K562 (cell line): ENCODE measurements around the gene SKAP1. TPM values are rescaled to one million over a fixed set of nuclear protein-coding genes. Genes with fewer than 3 reads are reported as not detected.

Experiments
- ATAC-seq: fragments of 200-7000 bp; cut with Tn5 transposase; 3 replicates; pipeline ENCODE4 v1.9.1; 2020; ENCODE audit warnings: moderate library complexity
- BruUV-seq: library from RNA; stranded (reverse); fragments of 400-500 nt; replicated peaks from 2 replicates; lab custom pipeline; 2021; lab: Mats Ljungman, UMichigan
- CTCF ChIA-PET: fragments of 300-600 bp; formaldehyde crosslinking; extraction: SDS; loops from one replicate; lab custom pipeline; 2021; ENCODE audit warnings: low intra/inter-chr PET ratio; lab: Yijun Ruan, JAX
- POLR2A ChIA-PET: fragments of 300-600, 350-650 bp; sonication (Branson Sonifier 250); formaldehyde crosslinking; extraction: SDS; loops from one replicate; lab custom pipeline; 2021; ENCODE audit warnings: antibody characterized with exemption, inconsistent platforms; lab: Yijun Ruan, JAX
- DNase-seq, 4 experiments: peaks; one replicate each; pipeline versions ENCODE4 v3.0.0 to v3.0.0-alpha.2; 2011 to 2018; ENCODE audit warnings: low spot score in 3 of 4, mixed read lengths in 3 of 4; ENCODE audit errors: extremely low read depth in 1 of 4
- FAIRE-seq: peaks from 2 replicates; lab custom pipeline; 2011; peaks lifted over from hg19 to GRCh38; lab: Jason Lieb, UNC
- H2AFZ ChIP-seq: 2 replicates; pipeline ENCODE4 v1.6.0; 2011; ENCODE audit warnings: low read depth, low read length, control low read depth, inconsistent platforms
- H3K27ac ChIP-seq: fragments of 200-600 bp; 3 replicates; pipeline ENCODE4 v1.8.0; 2011; ENCODE audit warnings: low read depth, mild to moderate bottlenecking, control low read depth, inconsistent platforms, low read length, moderate library complexity, mixed read lengths; ENCODE audit errors: extremely low read depth
- H3K27me3 ChIP-seq, 2 experiments: fragments of 300-600 bp in 1 of 2; 2 replicates in 1 of 2; 3 replicates in 1 of 2; pipeline versions ENCODE4 v1.6.0 to v1.8.0; 2011; ENCODE audit warnings: inconsistent platforms in 2 of 2, low read length in 2 of 2, mild to moderate bottlenecking in 1 of 2, mixed read lengths in 1 of 2, moderate library complexity in 1 of 2; ENCODE audit not compliant: control insufficient read depth in 2 of 2, insufficient read depth in 2 of 2
- H3K36me3 ChIP-seq: fragments of 300-600 bp; 3 replicates; pipeline ENCODE4 v1.8.0; 2011; ENCODE audit warnings: mild to moderate bottlenecking, low read length, inconsistent platforms; ENCODE audit not compliant: control insufficient read depth, insufficient read depth
- H3K4me1 ChIP-seq, 2 experiments: fragments of 200-600 bp in 1 of 2; replicated peaks in 1 of 2; 2 replicates in 1 of 2; 3 replicates in 1 of 2; pipeline versions ENCODE4 v1.5.1 to v1.8.0; 2011; ENCODE audit warnings: inconsistent platforms in 2 of 2, low read length in 2 of 2, mild to moderate bottlenecking in 1 of 2, mixed read lengths in 1 of 2, moderate library complexity in 1 of 2; ENCODE audit not compliant: control insufficient read depth in 2 of 2, insufficient read depth in 2 of 2
- H3K4me2 ChIP-seq: 2 replicates; pipeline ENCODE4 v1.6.1; 2011; ENCODE audit warnings: low read length, control low read depth, inconsistent platforms, mixed read lengths; ENCODE audit not compliant: insufficient read depth
- H3K4me3 ChIP-seq: fragments of 200-600 bp; sonication (generic), shearing (Covaris generic); 2 replicates; pipeline ENCODE4 v1.5.1; 2016; ENCODE audit warnings: control low read depth, inconsistent platforms
- H3K79me2 ChIP-seq: fragments of 200-600 bp; 3 replicates; pipeline ENCODE4 v1.8.0; 2011; ENCODE audit warnings: low read length, inconsistent platforms; ENCODE audit not compliant: control insufficient read depth, insufficient read depth
- H3K9ac ChIP-seq, 2 experiments: 2 replicates each; pipeline versions ENCODE4 v1.6.0 to v1.6.1; 2011; ENCODE audit warnings: low read depth in 2 of 2, low read length in 2 of 2, control low read depth in 1 of 2, inconsistent platforms in 1 of 2, mild to moderate bottlenecking in 1 of 2, mixed read lengths in 1 of 2; ENCODE audit not compliant: insufficient read depth in 1 of 2
- H3K9me1 ChIP-seq: one replicate; pipeline ENCODE4 v1.6.0; 2011; ENCODE audit warnings: inconsistent platforms, mild to moderate bottlenecking, low read length, moderate library complexity; ENCODE audit not compliant: control insufficient read depth, insufficient read depth
- H3K9me3 ChIP-seq: replicated peaks from 2 replicates; pipeline ENCODE4 v1.5.1; 2011; ENCODE audit warnings: low read depth, low read length, inconsistent platforms; ENCODE audit not compliant: control insufficient read depth, insufficient read depth
- H4K20me1 ChIP-seq: replicated peaks from 2 replicates; pipeline ENCODE4 v1.6.1; 2011; ENCODE audit warnings: low read length, inconsistent platforms, mixed read lengths; ENCODE audit not compliant: control insufficient read depth, insufficient read depth
- BACH1 ChIP-seq: fragments of 200-800 bp; sonication (Bioruptor generic); IDR thresholded peaks from 2 replicates; pipeline ENCODE4 v1.6.1; 2016; ENCODE audit warnings: missing genetic modification characterization, missing compliant biosample characterization
- BDP1 ChIP-seq: IDR thresholded peaks from 3 replicates; pipeline ENCODE4 v1.6.1; 2011; ENCODE audit not compliant: insufficient read length, insufficient read depth
- C11orf30 ChIP-seq: fragments of 450-650 bp; IDR thresholded peaks from 2 replicates; pipeline ENCODE4 v1.6.1; 2016; ENCODE audit warnings: low read depth, mild to moderate bottlenecking
- EP300 ChIP-seq: IDR thresholded peaks from 2 replicates; pipeline ENCODE4 v1.6.1; 2012; ENCODE audit warnings: low read length, improper control_type of control experiment
- ETS2 ChIP-seq: IDR thresholded peaks from 2 replicates; pipeline ENCODE4 v1.6.1; 2016; ENCODE audit warnings: borderline replicate concordance, missing genetic modification characterization, mild to moderate bottlenecking, moderate library complexity, missing compliant biosample characterization; ENCODE audit not compliant: poor library complexity, severe bottlenecking
- MEIS2 ChIP-seq: fragments of 450-650 bp; IDR thresholded peaks from 2 replicates; pipeline ENCODE4 v1.6.1; 2014; ENCODE audit warnings: mild to moderate bottlenecking; ENCODE audit not compliant: partially characterized antibody
- NCOR1 ChIP-seq: fragments of 450-650 bp; IDR thresholded peaks from 2 replicates; pipeline ENCODE4 v1.6.1; 2016; ENCODE audit warnings: mild to moderate bottlenecking, moderate library complexity
- NFE2 ChIP-seq: IDR thresholded peaks from 2 replicates; pipeline ENCODE4 v1.6.1; 2014; ENCODE audit warnings: antibody characterized with exemption, low read depth
- SMARCE1 ChIP-seq: fragments of 450-650 bp; IDR thresholded peaks from 2 replicates; pipeline ENCODE4 v1.7.1; 2016; ENCODE audit warnings: mild to moderate bottlenecking
- SMC3 ChIP-seq: conservative IDR thresholded peaks from 2 replicates; pipeline ENCODE4 v1.6.1; 2011; ENCODE audit warnings: low read depth, low read length, improper control_type of control experiment; ENCODE audit not compliant: insufficient read depth
- ZNF740 ChIP-seq, 3 experiments: fragments of 200-800 bp in 1 of 3; sonication (Bioruptor generic) in 1 of 3; sonication (generic) in 1 of 3; formaldehyde crosslinking in 1 of 3; IDR thresholded peaks; 2 replicates each; pipeline versions ENCODE4 v1.6.1 to v1.8.0; 2016 to 2022; ENCODE audit warnings: mild to moderate bottlenecking in 2 of 3, missing compliant biosample characterization in 2 of 3, missing genetic modification characterization in 2 of 3, missing genetic modification reagents in 1 of 3
- WGBS: fragments of 100-300 bp; shearing (Covaris generic); methylation state at CpG from one replicate; pipeline ENCODE4 v1.1.6; 2016; ENCODE audit warnings: low coverage, mixed read lengths; ENCODE audit not compliant: insufficient coverage; ENCODE audit errors: missing lambda C conversion rate; 5-methylcytosine and 5-hydroxymethylcytosine counted together
- in situ Hi-C: fragments of 300-500 bp; cut with MboI; formaldehyde crosslinking; loops from 4 replicates; pipeline ENCODE4 v1.15.0; 2018; ENCODE audit warnings: inconsistent platforms, mixed read lengths
- intact Hi-C: fragments of 100-400 bp; cut with micrococcal nuclease; formaldehyde crosslinking; loops from 2 replicates; pipeline ENCODE4 v1.14.2; 2022
- polyA plus RNA-seq, 8 experiments: library from polyadenylated mRNA; depleted of rRNA in 4 of 8; stranded (reverse) in 5 of 8; unstranded in 3 of 8; fragments of >200 nt; fragmentation: Nextera tagmentation in 2 of 8; fragmentation: Illumina TruSeq in 1 of 8; extraction: Ambion mirVana in 2 of 8; extraction: Trizol in 1 of 8; gene quantifications; 2 replicates each; pipeline versions ENCODE4 v1.2.1 to v1.2.3, GENCODE V29; 2011 to 2014; ENCODE audit warnings: inconsistent platforms in 1 of 8, missing spikeins in 1 of 8
- total RNA-seq, 7 experiments: library from RNA; depleted of rRNA in 6 of 7; stranded (reverse); fragments of >200 nt in 6 of 7; fragmentation: Illumina TruSeq in 2 of 7; extraction: Trizol in 2 of 7; gene quantifications; 2 replicates each; pipeline versions ENCODE4 v1.2.1 to v1.2.3, GENCODE V29; 2011 to 2021; ENCODE audit warnings: low replicate concordance in 1 of 7
- TF ChIP-seq, protein P1 (sequence below), 2 experiments: fragments of 450-650 bp; conservative IDR thresholded peaks; 2 replicates each; pipeline ENCODE4 v1.6.1; 2017; ENCODE audit warnings: mild to moderate bottlenecking in 2 of 2, moderate library complexity in 2 of 2
- TF ChIP-seq, protein P2 (sequence below), 2 experiments: fragments of 450-650 bp in 1 of 2; IDR thresholded peaks; 2 replicates each; pipeline ENCODE4 v1.6.1; 2011 to 2017; ENCODE audit warnings: low read depth in 2 of 2, antibody characterized with exemption in 1 of 2, borderline replicate concordance in 1 of 2, low read length in 1 of 2, mild to moderate bottlenecking in 1 of 2, mixed read lengths in 1 of 2; ENCODE audit not compliant: control insufficient read depth in 1 of 2
- TF ChIP-seq, protein P3 (sequence below): fragments of 450-650 bp; conservative IDR thresholded peaks from 2 replicates; pipeline ENCODE4 v1.6.1; 2016; ENCODE audit warnings: missing genetic modification characterization, low read depth, mild to moderate bottlenecking, missing compliant biosample characterization, moderate library complexity

The SKAP1 gene
- total and polyA plus RNA-seq, 9 of the 15 experiments (the other 6 are each of a cell fraction or from before 2014, with no cell fraction given): 0.06 to 0.80 (median 0.10) TPM; not detected in 4

- peak; percentile 63 for FAIRE-seq
- TF ChIP-seq BDP1: no peak
- peak; percentile 4; the same call in 1 of the 2 replicates for TF ChIP-seq EP300
- no peak for TF ChIP-seq ZNF740 (CRISPR knock-in tag; IDR thresholded peaks at IDR 0.05)
- TF ChIP-seq ZNF740 (tag; IDR thresholded peaks at IDR 0.05): no peak
- peak; percentile 90 for TF ChIP-seq MEIS2
- 0 out of 2 replicates have a peak, but pooled peaks have one; percentile 16 for TF ChIP-seq NCOR1
- TF ChIP-seq SMC3: no peak
- TF ChIP-seq NFE2: peak; percentile 96
- TF ChIP-seq BACH1 (tag): peak; percentile 89
- TF ChIP-seq ETS2: no peak
- TF ChIP-seq, protein P1, sequence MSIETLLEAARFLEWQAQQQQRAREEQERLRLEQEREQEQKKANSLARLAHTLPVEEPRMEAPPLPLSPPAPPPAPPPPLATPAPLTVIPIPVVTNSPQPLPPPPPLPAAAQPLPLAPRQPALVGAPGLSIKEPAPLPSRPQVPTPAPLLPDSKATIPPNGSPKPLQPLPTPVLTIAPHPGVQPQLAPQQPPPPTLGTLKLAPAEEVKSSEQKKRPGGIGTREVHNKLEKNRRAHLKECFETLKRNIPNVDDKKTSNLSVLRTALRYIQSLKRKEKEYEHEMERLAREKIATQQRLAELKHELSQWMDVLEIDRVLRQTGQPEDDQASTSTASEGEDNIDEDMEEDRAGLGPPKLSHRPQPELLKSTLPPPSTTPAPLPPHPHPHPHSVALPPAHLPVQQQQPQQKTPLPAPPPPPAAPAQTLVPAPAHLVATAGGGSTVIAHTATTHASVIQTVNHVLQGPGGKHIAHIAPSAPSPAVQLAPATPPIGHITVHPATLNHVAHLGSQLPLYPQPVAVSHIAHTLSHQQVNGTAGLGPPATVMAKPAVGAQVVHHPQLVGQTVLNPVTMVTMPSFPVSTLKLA (conservative IDR thresholded peaks at IDR 0.05): 0 out of 4 replicates have a peak, but pooled peaks of 1 of the 2 experiments have one; percentile 14
- peak; percentile 62; the same call in 1 of the 2 replicates for TF ChIP-seq SMARCE1
- TF ChIP-seq, protein P2, sequence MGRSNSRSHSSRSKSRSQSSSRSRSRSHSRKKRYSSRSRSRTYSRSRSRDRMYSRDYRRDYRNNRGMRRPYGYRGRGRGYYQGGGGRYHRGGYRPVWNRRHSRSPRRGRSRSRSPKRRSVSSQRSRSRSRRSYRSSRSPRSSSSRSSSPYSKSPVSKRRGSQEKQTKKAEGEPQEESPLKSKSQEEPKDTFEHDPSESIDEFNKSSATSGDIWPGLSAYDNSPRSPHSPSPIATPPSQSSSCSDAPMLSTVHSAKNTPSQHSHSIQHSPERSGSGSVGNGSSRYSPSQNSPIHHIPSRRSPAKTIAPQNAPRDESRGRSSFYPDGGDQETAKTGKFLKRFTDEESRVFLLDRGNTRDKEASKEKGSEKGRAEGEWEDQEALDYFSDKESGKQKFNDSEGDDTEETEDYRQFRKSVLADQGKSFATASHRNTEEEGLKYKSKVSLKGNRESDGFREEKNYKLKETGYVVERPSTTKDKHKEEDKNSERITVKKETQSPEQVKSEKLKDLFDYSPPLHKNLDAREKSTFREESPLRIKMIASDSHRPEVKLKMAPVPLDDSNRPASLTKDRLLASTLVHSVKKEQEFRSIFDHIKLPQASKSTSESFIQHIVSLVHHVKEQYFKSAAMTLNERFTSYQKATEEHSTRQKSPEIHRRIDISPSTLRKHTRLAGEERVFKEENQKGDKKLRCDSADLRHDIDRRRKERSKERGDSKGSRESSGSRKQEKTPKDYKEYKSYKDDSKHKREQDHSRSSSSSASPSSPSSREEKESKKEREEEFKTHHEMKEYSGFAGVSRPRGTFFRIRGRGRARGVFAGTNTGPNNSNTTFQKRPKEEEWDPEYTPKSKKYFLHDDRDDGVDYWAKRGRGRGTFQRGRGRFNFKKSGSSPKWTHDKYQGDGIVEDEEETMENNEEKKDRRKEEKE (IDR thresholded peaks at IDR 0.05; ENCODE audit: borderline replicate concordance in 1 of 2, control insufficient read depth in 1 of 2, low read depth in 2 of 2, low read length in 1 of 2): no peak
- TF ChIP-seq C11orf30: peak; percentile 91
- TF ChIP-seq, protein P3, sequence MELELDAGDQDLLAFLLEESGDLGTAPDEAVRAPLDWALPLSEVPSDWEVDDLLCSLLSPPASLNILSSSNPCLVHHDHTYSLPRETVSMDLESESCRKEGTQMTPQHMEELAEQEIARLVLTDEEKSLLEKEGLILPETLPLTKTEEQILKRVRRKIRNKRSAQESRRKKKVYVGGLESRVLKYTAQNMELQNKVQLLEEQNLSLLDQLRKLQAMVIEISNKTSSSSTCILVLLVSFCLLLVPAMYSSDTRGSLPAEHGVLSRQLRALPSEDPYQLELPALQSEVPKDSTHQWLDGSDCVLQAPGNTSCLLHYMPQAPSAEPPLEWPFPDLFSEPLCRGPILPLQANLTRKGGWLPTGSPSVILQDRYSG (tag): 0 out of 2 replicates have a peak, but pooled peaks have one; percentile 29
Observed at GRCh38 chr17:48258331-48258730, 171.7 kb downstream of the SKAP1 start.

More at GRCh38 chr17:48258331-48258730, 171.7 kb downstream of the SKAP1 start:
- no peaks in the 10 kb centered on the region for H3K9me3 ChIP-seq
- ChIA-PET CTCF (interaction anchor here (0.6 to 1.8 kb wide), 2 partner anchors 68 to 336 kb away, joined by 3 to 8 read pairs; partner anchors contain the start of gene HOXB5), POLR2A (interaction anchor here (0.7 to 2.9 kb wide), 4 partner anchors 8 to 364 kb away, joined by 3 to 12 read pairs (median 4); no protein-coding TSS in a partner anchor)
- H3K9me1 ChIP-seq: no peaks in the 10 kb centered on the region
- H3K79me2 ChIP-seq: no peaks in the 10 kb centered on the region
- H3K27ac ChIP-seq: peak overlapping the region; percentile 34; the same call in 1 of the 3 replicates
- no peak overlapping the region for H3K4me2 ChIP-seq
- in situ Hi-C loops: no loop called here
- H4K20me1 ChIP-seq: no peaks in the 10 kb centered on the region
- no TSS peak for BruUV-seq
- no peaks in the 10 kb centered on the region for H3K36me3 ChIP-seq
- no peak overlapping the region for H3K9ac ChIP-seq
- intact Hi-C loops: loop anchor here (2.0 to 10.0 kb wide), 2 partner anchors 44 to 234 kb away; no protein-coding TSS in a partner anchor
- peaks cover 0 to 13% of the 10 kb centered on the region in 2 experiments; a peak in 3 of 5 replicates for H3K4me1 ChIP-seq
- H3K4me3 ChIP-seq: no peak overlapping the region
- ATAC-seq (peak; percentile 71), DNase-seq (peak in 2 of 4 experiments; percentile 34 to 50)
- H2AFZ ChIP-seq: 0 out of 2 replicates have a peak overlapping the region, but pooled peaks have one; percentile 5
- WGBS: 0% methylated on average over 1 of the region's 1 CpG
- H3K27me3 ChIP-seq: no peaks in the 10 kb centered on the region
